H1 (cell line): ENCODE data around the gene DLX4. TPM values are rescaled to one million over a fixed set of nuclear protein-coding genes. Genes with fewer than 3 reads are reported as not detected.

Experiments
- ATF3 ChIP-seq: IDR thresholded peaks from 2 replicates; pipeline ENCODE4 v1.6.1; 2011; ENCODE audit warnings: low read depth, mild to moderate bottlenecking, low read length; ENCODE audit not compliant: insufficient read depth
- CBX8 ChIP-seq: fragments of 300-800, 300-1000 bp; sonication (generic); IDR thresholded peaks from 2 replicates; pipeline ENCODE4 v1.7.1; 2016; ENCODE audit warnings: low read depth, low read length, borderline replicate concordance
- CEBPB ChIP-seq: IDR thresholded peaks from 2 replicates; pipeline ENCODE4 v1.6.1; 2012; ENCODE audit warnings: low read depth, low read length
- GABPA ChIP-seq: IDR thresholded peaks from 2 replicates; pipeline ENCODE4 v1.6.1; 2011; ENCODE audit warnings: mild to moderate bottlenecking, low read length, moderate library complexity, borderline replicate concordance; ENCODE audit not compliant: insufficient read depth
- HDAC2 ChIP-seq, 2 experiments: fragments of 300-600 bp in 1 of 2; sonication (generic) in 1 of 2; IDR thresholded peaks; 2 replicates each; pipeline ENCODE4 v1.6.1; 2011 to 2012; ENCODE audit warnings: low read depth in 2 of 2, low read length in 2 of 2, mild to moderate bottlenecking in 2 of 2, moderate library complexity in 2 of 2, borderline replicate concordance in 1 of 2, inconsistent platforms in 1 of 2
- HDAC6 ChIP-seq: IDR thresholded peaks from one replicate; pipeline ENCODE4 v1.7.1; 2012; ENCODE audit warnings: low read depth, mild to moderate bottlenecking, inconsistent platforms, low read length, moderate library complexity
- JUND ChIP-seq: IDR thresholded peaks from 2 replicates; pipeline ENCODE4 v1.6.1; 2011; ENCODE audit warnings: mild to moderate bottlenecking, improper control_type of control experiment, low read length
- KDM4A ChIP-seq: IDR thresholded peaks from one replicate; pipeline ENCODE4 v1.7.1; 2012; ENCODE audit warnings: low read depth, mild to moderate bottlenecking, moderate library complexity, low read length, inconsistent platforms; ENCODE audit not compliant: severe bottlenecking
- NRF1 ChIP-seq: IDR thresholded peaks from 2 replicates; pipeline ENCODE4 v1.6.1; 2011; ENCODE audit warnings: mild to moderate bottlenecking, low read depth, low read length, improper control_type of control experiment
- POU5F1 ChIP-seq: IDR thresholded peaks from 2 replicates; pipeline ENCODE4 v1.6.1; 2011; ENCODE audit warnings: low read depth, mild to moderate bottlenecking, low read length, moderate library complexity
- RBBP5 ChIP-seq: IDR thresholded peaks from 2 replicates; pipeline ENCODE4 v1.7.1; 2012; ENCODE audit warnings: low read depth, mild to moderate bottlenecking, inconsistent platforms, low read length, moderate library complexity, borderline replicate concordance
- TAF1 ChIP-seq: IDR thresholded peaks from 2 replicates; pipeline ENCODE4 v1.6.1; 2011; ENCODE audit warnings: mild to moderate bottlenecking, low read depth, low read length
- polyA plus RNA-seq, 7 experiments: library from polyadenylated mRNA; depleted of rRNA in 3 of 7; stranded (reverse) in 5 of 7; unstranded in 2 of 7; fragments of >200 nt in 5 of 7; fragments of 200-250 nt in 2 of 7; gene quantifications; 1 replicate in 5 of 7; 2 replicates in 1 of 7; 4 replicates in 1 of 7; pipeline versions ENCODE4 v1.2.1 to v1.2.3, GENCODE V29; 2011 to 2013; ENCODE audit warnings: missing spikeins in 2 of 7, mixed read lengths in 2 of 7
- total RNA-seq: library from RNA; stranded (reverse); fragmentation: NEBNext Ultra II Directional; extraction: Animal tissue kit (Norgen Biotek cat#: 25700); gene quantifications from 2 replicates; pipeline ENCODE4 v1.2.1, GENCODE V29; 2021
- TF ChIP-seq, protein P1 (sequence below): IDR thresholded peaks from 2 replicates; pipeline ENCODE4 v1.6.1; 2012; ENCODE audit warnings: inconsistent platforms

Gene DLX4
- total and polyA plus RNA-seq, 2 of the 8 experiments (the other 6 are each of a cell fraction or from before 2014, with no cell fraction given), result 0.67 to 0.80 TPM

DNA sequence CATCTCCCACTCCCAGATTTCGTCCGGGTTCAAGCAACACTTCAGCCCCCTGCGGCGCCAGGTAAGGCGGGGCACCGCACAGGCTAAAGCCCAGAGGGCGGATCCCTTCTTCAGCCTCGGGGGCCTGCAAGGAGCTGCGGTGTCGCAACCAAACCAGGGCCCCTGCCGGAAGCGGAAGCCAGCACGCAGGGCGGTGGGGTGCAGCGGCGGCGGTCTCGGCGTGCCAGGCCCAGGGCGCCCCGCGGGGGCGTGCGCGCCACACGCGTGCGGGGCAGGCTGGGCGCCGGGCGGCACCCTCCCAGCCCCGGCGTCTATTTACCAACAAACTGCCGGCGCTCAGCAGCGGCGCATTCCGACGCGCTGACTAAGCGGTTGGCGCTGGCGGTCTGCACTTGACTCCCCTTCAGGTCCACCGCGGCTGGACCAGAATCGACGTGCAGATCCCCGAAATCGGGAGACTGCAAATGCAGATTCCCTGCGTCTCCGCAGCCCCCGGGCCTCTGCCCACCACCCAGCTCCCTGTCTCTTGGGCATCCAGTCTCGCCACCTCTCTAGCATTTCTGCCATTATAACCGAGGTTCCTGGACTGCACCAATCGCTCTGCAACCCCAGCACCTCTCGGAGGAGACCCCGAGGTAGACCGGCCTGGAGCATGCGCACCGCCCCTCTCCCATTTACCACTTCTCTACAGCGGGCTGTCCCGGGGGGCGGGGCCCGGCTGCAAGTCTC lies 421 bp upstream of the DLX4 start (continued):
- TF ChIP-seq ATF3 (peak; percentile 8; the same call in 1 of the 2 replicates), TAF1 (no peak), RBBP5 (peak; percentile 49; the same call in 1 of the 2 replicates), CEBPB (peak; percentile 95), POU5F1 (no peak), HDAC6 (no peak), GABPA (peak; percentile 93), CBX8 (no peak), JUND (peak; percentile 81; the same call in 1 of the 2 replicates), KDM4A (peak; percentile 81), HDAC2 (IDR thresholded peaks at IDR 0.05; ENCODE audit: borderline replicate concordance in 1 of 2, low read depth in 2 of 2, low read length in 2 of 2) (peak in 1 of 2 experiments; percentile 72; a peak in 1 of 4 replicates), NRF1 (peak; percentile 82)
- TF ChIP-seq, protein P1, sequence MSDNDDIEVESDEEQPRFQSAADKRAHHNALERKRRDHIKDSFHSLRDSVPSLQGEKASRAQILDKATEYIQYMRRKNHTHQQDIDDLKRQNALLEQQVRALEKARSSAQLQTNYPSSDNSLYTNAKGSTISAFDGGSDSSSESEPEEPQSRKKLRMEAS, result 0 out of 2 replicates have a peak, but pooled peaks have one; percentile 27
